WTC11 (cell line): ENCODE measurements around the gene B3GAT3. TPM values are rescaled to one million over a fixed set of nuclear protein-coding genes. Genes with fewer than 3 reads are reported as not detected.

Source experiments
- ATAC-seq: fragments of 200-7000 bp; cut with Tn5 transposase; 2 replicates; pipeline ENCODE4 v1.10.0; 2021; ENCODE audit warnings: mild to moderate bottlenecking, moderate library complexity
- CTCF ChIA-PET: fragments of 300-600 bp; sonication (Branson Sonifier 250); formaldehyde crosslinking; loops from one replicate; lab custom pipeline; 2021; ENCODE audit warnings: antibody characterized with exemption; lab: Charles Lee
- POLR2A ChIA-PET: fragments of 350-600 bp; sonication (Branson Sonifier 250); formaldehyde crosslinking; loops from one replicate; lab custom pipeline; 2021; ENCODE audit warnings: antibody characterized with exemption; lab: Charles Lee
- DNase-seq: peaks from one replicate; pipeline ENCODE4 v3.0.0; 2021; ENCODE audit warnings: low spot score
- H3K27ac Mint-ChIP-seq: 2 replicates; pipeline ENCODE4 v1.8.0; 2021; ENCODE audit warnings: mixed read lengths
- H3K27me3 Mint-ChIP-seq: 2 replicates; pipeline ENCODE4 v1.8.0; 2021; ENCODE audit warnings: low read depth, mild to moderate bottlenecking, moderate library complexity, mixed read lengths
- H3K36me3 Mint-ChIP-seq: 2 replicates; pipeline ENCODE4 v1.8.0; 2021; ENCODE audit warnings: mixed read lengths
- H3K4me1 Mint-ChIP-seq: 2 replicates; pipeline ENCODE4 v1.8.0; 2022; ENCODE audit warnings: mixed read lengths
- H3K4me3 Mint-ChIP-seq: 2 replicates; pipeline ENCODE4 v1.8.0; 2021; ENCODE audit warnings: mild to moderate bottlenecking, moderate library complexity, mixed read lengths
- H3K9me3 Mint-ChIP-seq: 2 replicates; pipeline ENCODE4 v1.8.0; 2021; ENCODE audit warnings: mixed read lengths
- ATF2 ChIP-seq: sonication (generic); formaldehyde crosslinking; IDR thresholded peaks from 2 replicates; pipeline ENCODE4 v1.8.1; 2022; ENCODE audit warnings: low read depth, missing genetic modification reagents, borderline replicate concordance
- CBFB ChIP-seq: sonication (generic); formaldehyde crosslinking; IDR thresholded peaks from 2 replicates; pipeline ENCODE4 v1.8.1; 2022; ENCODE audit warnings: mild to moderate bottlenecking, low read depth, missing genetic modification reagents
- CREM ChIP-seq: sonication (generic); formaldehyde crosslinking; IDR thresholded peaks from 2 replicates; pipeline ENCODE4 v1.8.1; 2022; ENCODE audit warnings: mild to moderate bottlenecking, missing genetic modification reagents, moderate library complexity
- FOXP4 ChIP-seq: sonication (generic); formaldehyde crosslinking; IDR thresholded peaks from 2 replicates; pipeline ENCODE4 v1.8.0; 2022; ENCODE audit warnings: mild to moderate bottlenecking, missing genetic modification reagents
- IRF1 ChIP-seq: sonication (generic); formaldehyde crosslinking; IDR thresholded peaks from 2 replicates; pipeline ENCODE4 v1.8.0; 2023; ENCODE audit warnings: missing genetic modification reagents
- MYBL2 ChIP-seq: sonication (generic); formaldehyde crosslinking; IDR thresholded peaks from 2 replicates; pipeline ENCODE4 v1.8.1; 2023; ENCODE audit warnings: mild to moderate bottlenecking, moderate library complexity, missing genetic modification reagents
- PRDM15 ChIP-seq: sonication (generic); formaldehyde crosslinking; IDR thresholded peaks from 2 replicates; pipeline ENCODE4 v1.8.0; 2022; ENCODE audit warnings: missing genetic modification reagents
- PREB ChIP-seq: sonication (generic); formaldehyde crosslinking; IDR thresholded peaks from 2 replicates; pipeline ENCODE4 v1.8.1; 2022; ENCODE audit warnings: mild to moderate bottlenecking, missing genetic modification reagents, moderate library complexity, borderline replicate concordance
- TEAD4 ChIP-seq: sonication (generic); formaldehyde crosslinking; IDR thresholded peaks from 2 replicates; pipeline ENCODE4 v1.8.0; 2022; ENCODE audit warnings: mild to moderate bottlenecking, missing genetic modification reagents
- ZNF138 ChIP-seq: sonication (generic); formaldehyde crosslinking; conservative IDR thresholded peaks from 2 replicates; pipeline ENCODE4 v1.8.1; 2022; ENCODE audit warnings: mild to moderate bottlenecking, moderate library complexity, missing genetic modification reagents
- ZNF425 ChIP-seq: fragments of 250-450 bp; sonication (Bioruptor Pico); conservative IDR thresholded peaks from 2 replicates; pipeline ENCODE4 v1.9.0; 2021; ENCODE audit warnings: mild to moderate bottlenecking
- ZNF512 ChIP-seq: sonication (generic); formaldehyde crosslinking; IDR thresholded peaks from 2 replicates; pipeline ENCODE4 v1.8.1; 2022; ENCODE audit warnings: missing genetic modification reagents, borderline replicate concordance
- ZNF532 ChIP-seq: fragments of 250-450 bp; sonication (Bioruptor Pico); IDR thresholded peaks from 2 replicates; pipeline ENCODE4 v1.9.0; 2021; ENCODE audit warnings: mild to moderate bottlenecking, borderline replicate concordance
- total RNA-seq: library from RNA; stranded (reverse); gene quantifications from 3 replicates; pipeline ENCODE4 v1.2.3, GENCODE V29; 2021

The B3GAT3 gene
- total RNA-seq, 1 experiment from 2014 or later: 43.9 TPM

GRCh38 chr11:62632492-62632891 is 10.7 kb upstream of the B3GAT3 start:
- H3K4me1 Mint-ChIP-seq: no peaks in the 10 kb centered on the region
- ChIA-PET CTCF (no interaction called here), POLR2A (no interaction called here)
- DNase-seq (no peak), ATAC-seq (no peak)
- peaks cover 80% of the 10 kb centered on the region for H3K36me3 Mint-ChIP-seq
- no peaks in the 10 kb centered on the region for H3K9me3 Mint-ChIP-seq
- no peak for TF ChIP-seq ZNF425 (CRISPR knock-in tag)
- no peak for TF ChIP-seq ZNF512
- TF ChIP-seq ATF2 (CRISPR knock-in tag): no peak
- TF ChIP-seq IRF1 (CRISPR knock-in tag): no peak
- TF ChIP-seq ZNF138 (CRISPR knock-in tag): no peak
- TF ChIP-seq ZNF532 (CRISPR knock-in tag): no peak
- TF ChIP-seq CBFB (CRISPR knock-in tag): no peak
- TF ChIP-seq TEAD4: no peak
- TF ChIP-seq FOXP4 (CRISPR knock-in tag): no peak
- TF ChIP-seq MYBL2: no peak
- no peak for TF ChIP-seq CREM (CRISPR knock-in tag)
- H3K4me3 Mint-ChIP-seq: no peak overlapping the region
- no peak overlapping the region for H3K27ac Mint-ChIP-seq
- no peaks in the 10 kb centered on the region for H3K27me3 Mint-ChIP-seq

- DNase-seq: no peak
- CTCF ChIA-PET: no interaction called here
- Mint-ChIP-seq H3K4me3 (no peak overlapping the region), H3K27ac (no peak overlapping the region), H3K9me3 (no peaks in the 10 kb centered on the region), H3K27me3 (no peaks in the 10 kb centered on the region), H3K36me3 (peaks cover 72% of the 10 kb centered on the region), H3K4me1 (no peaks in the 10 kb centered on the region)
- POLR2A ChIA-PET: no interaction called here
- peak; percentile 36; the same call in 1 of the 2 replicates for ATAC-seq
- TF ChIP-seq ZNF138 (CRISPR knock-in tag) (no peak), PRDM15 (CRISPR knock-in tag) (no peak), PREB (CRISPR knock-in tag) (no peak)
These were observed 5.9 kb upstream of the B3GAT3 start for GRCh38 chr11:62627713-62628112.
